GM12801 (cell line): Measurements from ENCODE around the gene PCDHA12.
"Not testable (repeated sequence)": the region's sequence is repeated elsewhere in the genome, so short reads cannot be mapped to it uniquely, and the experiment has no call there.

Experiments used
- CTCF ChIP-seq: IDR thresholded peaks from one replicate; pipeline ENCODE4 v1.5.1; 2011; ENCODE audit warnings: control low read depth; ENCODE audit not compliant: insufficient read length; ENCODE audit errors: extremely low read depth

Gene PCDHA12

GRCh38 chr5:140842798-140843733 is 32.0 kb upstream of the PCDHA12 start:
- TF ChIP-seq CTCF, result no peak

- TF ChIP-seq CTCF, result not testable (repeated sequence)
These were observed 26.7 kb upstream of the PCDHA12 start, which contains the start of gene PCDHA9 for GRCh38 chr5:140848139-140849102. PCDHA9 (plus strand) TSS chr5:140848382; CDS start chr5:140848496, 114 bp downstream.

- TF ChIP-seq CTCF, result no peak
These were observed 19.1 kb upstream of the PCDHA12 start, which contains the start of gene PCDHA10 for GRCh38 chr5:140855772-140856674. PCDHA10 (plus strand) TSS chr5:140855897; CDS start chr5:140856049, 152 bp downstream.

GRCh38 chr5:140857177-140857986 is 17.7 kb upstream of the PCDHA12 start:
- no peak for TF ChIP-seq CTCF

GRCh38 chr5:140857987-140858240 is 17.2 kb upstream of the PCDHA12 start:
- no peak for TF ChIP-seq CTCF

- TF ChIP-seq CTCF, result no peak
These were observed 12.4 kb upstream of the PCDHA12 start for GRCh38 chr5:140862441-140863295.
